HG02759 (cell line): Measurements from ENCODE around the gene CXCL8.
A peak's percentile ranks its signal among the peaks of the same experiment; 100 is the strongest.
"Not testable (repeated sequence)": the region's sequence is repeated elsewhere in the genome, so short reads cannot be mapped to it uniquely, and the experiment has no call there.

ENCODE experiments used
- ATAC-seq: cut with Tn5 transposase; IDR thresholded peaks from one replicate; pipeline ENCODE4 v1.9.1; 2021; ENCODE audit warnings: mild to moderate bottlenecking, moderate library complexity; ENCODE audit not compliant: unreplicated experiment

CXCL8 gene

DNA sequence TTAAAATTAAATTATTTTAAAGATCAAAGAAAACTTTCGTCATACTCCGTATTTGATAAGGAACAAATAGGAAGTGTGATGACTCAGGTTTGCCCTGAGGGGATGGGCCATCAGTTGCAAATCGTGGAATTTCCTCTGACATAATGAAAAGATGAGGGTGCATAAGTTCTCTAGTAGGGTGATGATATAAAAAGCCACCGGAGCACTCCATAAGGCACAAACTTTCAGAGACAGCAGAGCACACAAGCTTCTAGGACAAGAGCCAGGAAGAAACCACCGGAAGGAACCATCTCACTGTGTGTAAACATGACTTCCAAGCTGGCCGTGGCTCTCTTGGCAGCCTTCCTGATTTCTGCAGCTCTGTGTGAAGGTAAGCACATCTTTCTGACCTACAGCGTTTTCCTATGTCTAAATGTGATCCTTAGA, at the start of gene CXCL8:
CXCL8 (plus strand) TSS at position 217 of the 426 bp plus-strand sequence; CDS start at position 307, 90 bp downstream.
- peak; percentile 60 for ATAC-seq

- ATAC-seq = not testable (repeated sequence)
These were observed 49.2 kb upstream of the CXCL8 start for GRCh38 chr4:73691201-73691600.

- no peak for ATAC-seq
These were observed 48.6 kb upstream of the CXCL8 start for GRCh38 chr4:73691759-73692158.

- no peak for ATAC-seq
These were observed 48.1 kb upstream of the CXCL8 start for GRCh38 chr4:73692254-73692653.

- ATAC-seq = no peak
These were observed 47.7 kb upstream of the CXCL8 start for GRCh38 chr4:73692701-73693100.

DNA sequence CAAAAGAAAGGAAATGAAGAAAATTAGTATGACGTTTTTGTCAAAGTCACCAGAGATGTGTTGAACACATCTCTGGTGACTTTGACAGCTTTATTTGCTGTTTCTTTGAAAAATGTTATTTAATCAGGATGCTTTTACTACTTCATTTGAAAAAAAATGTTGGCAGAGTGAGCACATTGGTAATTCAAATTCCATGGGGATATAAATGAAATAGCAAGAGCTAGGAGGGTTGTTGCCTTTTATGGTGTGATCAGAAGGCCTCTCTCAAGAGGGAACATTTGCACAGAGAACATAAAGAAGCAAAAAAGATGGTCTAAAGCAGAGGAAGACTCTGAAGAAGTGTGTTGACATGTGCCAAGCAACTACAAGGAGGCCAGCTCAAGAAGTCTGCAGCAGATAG, 46.6 kb upstream of the CXCL8 start:
- ATAC-seq = no peak

DNA sequence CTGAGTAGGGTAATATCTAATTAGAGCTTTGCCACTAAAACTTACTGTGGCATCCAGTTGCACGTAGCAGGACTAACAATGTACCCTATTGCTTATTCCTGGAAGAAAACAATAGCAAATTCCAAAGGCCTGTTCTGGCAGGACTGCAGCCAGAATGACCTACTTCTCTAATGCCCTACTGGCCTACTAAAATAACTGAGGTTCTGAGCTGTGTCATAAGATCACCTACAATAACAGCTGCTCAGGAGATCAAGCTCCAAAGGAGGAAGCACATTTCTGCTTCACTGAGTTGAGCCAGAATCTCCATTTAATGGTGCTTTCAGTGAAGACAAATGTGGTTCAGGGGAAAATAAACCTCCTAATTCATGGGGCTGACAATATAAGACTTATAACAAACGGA, 42.2 kb upstream of the CXCL8 start:
- ATAC-seq = no peak

DNA sequence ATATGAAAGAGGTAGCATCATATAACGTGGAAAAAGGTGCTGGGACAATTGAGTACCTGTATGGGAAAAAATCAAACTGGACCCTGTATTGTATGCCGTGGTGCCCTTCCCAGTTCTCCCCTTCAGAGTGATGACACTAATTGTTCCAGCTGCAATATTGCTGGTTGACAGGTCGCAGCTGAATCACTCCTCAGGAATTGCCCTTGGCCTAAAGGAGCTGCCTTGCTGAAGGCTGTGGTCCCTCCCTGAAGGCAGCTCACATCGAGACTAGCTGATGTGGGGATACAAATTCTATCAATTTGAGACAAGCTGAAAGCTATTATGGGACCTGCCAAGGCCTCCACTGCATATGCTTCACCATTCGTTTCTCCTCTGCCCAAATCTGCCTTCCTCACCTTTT, 39.3 kb upstream of the CXCL8 start:
- no peak for ATAC-seq

- ATAC-seq = no peak
These were observed 37.5 kb upstream of the CXCL8 start for GRCh38 chr4:73702796-73703287.

DNA sequence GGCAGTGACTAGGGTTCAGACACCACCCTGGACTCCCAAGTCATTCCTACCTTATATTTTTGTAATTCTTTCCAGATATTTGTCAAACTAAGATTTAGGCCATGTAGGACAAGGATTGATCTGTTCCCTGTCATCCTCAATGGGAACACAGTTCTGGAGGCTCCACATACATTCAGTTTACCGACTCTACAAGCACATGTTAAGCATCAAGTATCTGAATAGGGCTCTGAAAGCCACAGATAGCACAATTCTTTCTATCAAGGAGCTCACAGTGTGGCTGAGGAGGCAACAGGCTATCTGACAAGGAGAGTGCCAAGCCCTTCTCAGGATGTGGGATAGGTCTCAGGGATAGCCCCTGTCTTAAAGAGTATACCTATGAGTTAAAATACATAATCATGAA, 37.0 kb upstream of the CXCL8 start:
- ATAC-seq = no peak

GRCh38 chr4:73704314-73705055, 35.9 kb upstream of the CXCL8 start:
- peak; percentile 74 for ATAC-seq

- no peak for ATAC-seq
These were observed 35.3 kb upstream of the CXCL8 start for GRCh38 chr4:73705056-73705432.

DNA sequence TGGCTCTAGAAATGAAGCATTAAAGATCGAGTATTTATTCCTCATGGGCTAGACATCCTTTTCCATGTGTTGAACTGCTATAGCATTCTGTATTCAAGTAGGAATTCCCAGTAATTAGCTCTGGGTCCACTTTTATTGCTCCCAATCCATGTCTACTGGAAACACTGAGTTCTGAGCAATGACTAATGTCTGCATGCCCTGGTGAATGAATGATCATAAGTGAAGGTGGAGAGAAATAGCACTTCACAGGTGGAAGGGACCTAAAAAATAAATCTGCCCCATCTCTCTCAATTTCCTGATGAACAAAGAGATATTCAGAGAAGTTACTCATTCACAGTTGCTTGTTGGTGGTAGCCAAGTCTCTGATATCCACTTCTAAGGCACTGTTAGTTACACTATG, 34.6 kb upstream of the CXCL8 start:
- ATAC-seq = no peak

- ATAC-seq = no peak
These were observed 33.6 kb upstream of the CXCL8 start for GRCh38 chr4:73706811-73707210.

- ATAC-seq = no peak
These were observed 33.0 kb upstream of the CXCL8 start for GRCh38 chr4:73707269-73707875.

- no peak for ATAC-seq
These were observed 32.3 kb upstream of the CXCL8 start for GRCh38 chr4:73707918-73708577.

DNA sequence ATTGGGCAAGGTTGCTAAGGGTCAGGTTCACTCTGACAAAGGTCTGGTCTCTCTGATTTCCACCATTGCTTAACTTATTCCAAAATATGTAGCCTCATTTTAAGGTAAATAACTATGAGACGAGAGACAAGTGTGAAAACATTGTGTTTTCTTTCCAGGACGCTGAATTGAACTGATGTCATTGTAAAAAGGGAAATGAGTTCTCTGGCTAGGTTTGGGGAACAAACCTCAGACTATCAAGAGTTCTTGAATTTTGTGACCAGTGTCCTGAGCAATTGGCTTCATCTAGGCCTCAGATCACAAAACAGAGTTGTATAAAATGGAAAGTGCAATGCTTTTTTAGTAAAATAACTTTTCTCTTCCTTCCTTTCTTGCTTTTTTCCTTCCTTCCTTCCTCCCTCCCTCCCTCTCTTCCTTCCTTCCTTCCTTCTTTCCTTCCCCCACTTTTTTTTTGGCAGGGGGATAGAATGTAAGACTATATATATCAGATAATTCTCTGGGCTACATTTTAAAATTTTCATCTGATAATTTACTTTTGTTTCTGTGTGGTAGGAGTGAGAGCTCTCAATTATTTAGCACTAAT, 30.8 kb upstream of the CXCL8 start:
- ATAC-seq = no peak

DNA sequence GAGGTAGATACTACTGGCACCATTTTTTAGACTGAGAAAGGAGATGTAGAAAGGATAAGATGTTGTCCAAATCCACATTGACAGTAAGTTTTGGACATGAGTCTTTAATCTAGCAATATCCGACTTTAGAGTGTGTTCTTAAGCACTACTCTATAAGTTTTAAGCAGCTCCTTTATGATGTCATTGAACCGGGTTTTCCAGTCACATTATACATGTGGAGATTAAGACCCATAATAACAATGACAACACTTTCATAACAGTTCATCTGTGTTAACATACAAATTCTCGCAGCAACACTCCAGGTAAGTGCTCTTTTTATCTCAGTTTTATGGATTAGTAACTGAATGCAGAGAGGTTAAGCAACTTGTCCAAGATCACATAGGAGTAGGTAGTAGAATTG, 30.3 kb upstream of the CXCL8 start:
- ATAC-seq = no peak

DNA sequence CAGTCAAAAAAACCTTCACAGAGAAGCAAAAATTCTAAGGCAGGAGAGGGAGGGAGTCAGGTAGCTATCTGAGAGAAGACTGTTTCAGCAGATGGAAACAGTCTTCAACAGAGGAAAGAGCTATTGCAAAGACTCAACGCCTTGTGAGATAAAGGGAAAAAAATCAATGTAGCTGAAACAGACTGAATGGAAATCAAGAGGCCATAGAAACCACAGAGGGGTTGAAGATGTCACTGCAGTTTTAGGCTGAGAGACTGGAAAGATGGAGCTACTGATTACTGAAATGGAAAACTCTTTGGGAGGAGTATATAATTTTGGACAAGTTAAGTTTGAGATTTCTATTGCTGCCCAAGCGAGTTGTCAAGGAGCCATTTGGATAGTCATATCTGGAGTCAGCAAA, 28.4 kb upstream of the CXCL8 start:
- ATAC-seq = no peak

DNA sequence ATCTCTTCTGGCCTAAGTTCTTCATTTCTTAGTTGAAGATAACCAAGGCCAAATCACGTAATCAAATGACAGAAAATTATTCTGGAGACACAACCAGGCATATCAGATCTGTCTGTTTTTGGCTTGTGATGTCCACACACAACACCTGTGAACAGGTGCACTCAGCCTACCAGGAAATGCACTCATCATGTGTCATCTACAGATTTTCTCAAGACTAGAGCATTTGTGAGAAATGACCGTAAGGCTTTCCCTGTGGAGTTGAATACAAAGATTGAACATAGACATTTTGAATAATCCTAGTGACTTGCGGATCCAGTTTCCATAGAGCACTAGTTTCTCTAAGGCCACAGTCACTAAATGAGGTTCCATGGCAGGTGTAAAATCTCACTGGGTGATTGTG, 26.7 kb upstream of the CXCL8 start:
- no peak for ATAC-seq

DNA sequence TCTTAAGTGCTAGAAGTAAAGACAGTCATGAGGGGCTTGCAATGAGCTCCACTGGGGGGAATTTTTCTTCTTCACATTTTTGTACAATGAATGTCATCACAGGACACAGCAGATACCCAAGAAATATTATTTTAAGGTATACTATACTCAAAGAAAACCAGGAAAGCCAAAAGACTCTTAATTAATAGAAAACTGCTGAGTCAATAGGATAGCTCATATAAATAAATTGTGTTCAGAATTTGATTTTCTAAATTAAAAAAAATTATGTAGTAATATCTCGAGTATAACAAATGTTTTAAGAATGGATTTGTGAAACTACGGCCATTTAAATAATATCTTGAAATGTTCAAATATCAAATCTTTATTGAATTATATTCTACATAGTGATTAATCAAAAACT, 25.7 kb upstream of the CXCL8 start:
- no peak for ATAC-seq

DNA sequence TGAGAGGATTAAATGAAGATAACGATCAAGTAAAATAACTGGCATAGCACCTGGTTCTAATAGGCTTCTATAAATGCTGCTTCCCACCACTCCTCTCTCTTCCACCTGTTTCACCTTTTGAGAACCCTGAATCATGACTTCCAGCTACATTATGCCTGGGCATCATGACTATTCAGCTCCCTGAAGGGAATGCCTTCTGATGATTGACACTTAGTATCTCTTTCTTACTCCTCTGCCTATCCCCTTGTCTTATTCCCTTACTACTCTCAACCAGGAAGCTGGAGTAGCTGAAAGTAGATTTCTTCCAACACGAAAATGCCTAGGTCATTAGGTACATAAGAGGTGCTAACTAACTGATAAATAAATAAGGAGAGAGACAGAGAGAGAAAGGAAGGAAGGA, 24.7 kb upstream of the CXCL8 start:
- no peak for ATAC-seq
